Naive thymus-derived CD4-positive, alpha-beta T cell (primary cell): ENCODE measurements around the gene L1CAM. TPM values are rescaled to one million over a fixed set of nuclear protein-coding genes. Genes with fewer than 3 reads are reported as not detected.

ENCODE experiments used
- ATAC-seq: fragments of 150-1000 bp; cut with Tn5 transposase; 2 replicates; pipeline ENCODE4 v1.10.0; 2021; ENCODE audit warnings: mild to moderate bottlenecking, moderate library complexity
- CTCF ChIA-PET: fragments of 350-600 bp; sonication (Branson Sonifier 250); formaldehyde crosslinking; loops from one replicate; lab custom pipeline; 2021; ENCODE audit warnings: antibody characterized with exemption; lab: Charles Lee
- POLR2A ChIA-PET: fragments of 350-600 bp; sonication (Branson Sonifier 250); formaldehyde crosslinking; loops from one replicate; lab custom pipeline; 2021; ENCODE audit warnings: antibody characterized with exemption, inconsistent platforms; lab: Charles Lee
- DNase-seq, 9 donors: peaks; one replicate each; pipeline versions ENCODE4 v3.0.0 to v3.0.0-alpha.2; 2020 to 2022; ENCODE audit warnings: mixed read lengths in 1 of 9
- H3K27ac ChIP-seq: one replicate; pipeline ENCODE4 v1.7.0; 2013; ENCODE audit warnings: mild to moderate bottlenecking, low read depth, low read length, moderate library complexity
- H3K27me3 ChIP-seq, 2 donors: one replicate each; pipeline ENCODE4 v1.7.0; 2013; ENCODE audit warnings: low read length in 2 of 2, mild to moderate bottlenecking in 2 of 2, moderate library complexity in 2 of 2; ENCODE audit not compliant: control insufficient read depth in 2 of 2, insufficient read depth in 2 of 2
- H3K36me3 ChIP-seq, 3 experiments: 1 replicate in 2 of 3; 2 replicates in 1 of 3; pipeline ENCODE4 v1.7.0; 2013; ENCODE audit warnings: low read length in 3 of 3, mild to moderate bottlenecking in 3 of 3, moderate library complexity in 1 of 3; ENCODE audit not compliant: insufficient read depth in 3 of 3, control insufficient read depth in 2 of 3
- H3K4me1 ChIP-seq, 2 donors: one replicate each; pipeline ENCODE4 v1.7.0; 2013; ENCODE audit warnings: low read length in 2 of 2, mild to moderate bottlenecking in 2 of 2, moderate library complexity in 1 of 2; ENCODE audit not compliant: control insufficient read depth in 2 of 2, insufficient read depth in 2 of 2
- H3K4me3 ChIP-seq: 2 replicates; pipeline ENCODE4 v1.7.0; 2013; ENCODE audit warnings: mild to moderate bottlenecking, low read length
- H3K9me3 ChIP-seq, 3 experiments: 1 replicate in 2 of 3; 2 replicates in 1 of 3; pipeline ENCODE4 v1.7.0; 2013; ENCODE audit warnings: low read length in 3 of 3; ENCODE audit not compliant: control insufficient read depth in 2 of 3
- H3K27ac Mint-ChIP-seq, 9 donors: one replicate each; pipeline ENCODE4 v1.8.0; 2020 to 2022; ENCODE audit warnings: mixed read lengths in 9 of 9, mild to moderate bottlenecking in 8 of 9, moderate library complexity in 5 of 9, inconsistent platforms in 2 of 9
- H3K27me3 Mint-ChIP-seq, 5 donors: one replicate each; pipeline ENCODE4 v1.8.0; 2021 to 2022; ENCODE audit warnings: mixed read lengths in 5 of 5, mild to moderate bottlenecking in 1 of 5
- H3K36me3 Mint-ChIP-seq, 5 donors: one replicate each; pipeline ENCODE4 v1.8.0; 2020 to 2022; ENCODE audit warnings: mixed read lengths in 5 of 5, mild to moderate bottlenecking in 3 of 5, inconsistent platforms in 1 of 5
- H3K4me1 Mint-ChIP-seq, 7 donors: one replicate each; pipeline ENCODE4 v1.8.0; 2020 to 2022; ENCODE audit warnings: mixed read lengths in 7 of 7, mild to moderate bottlenecking in 3 of 7, inconsistent platforms in 1 of 7
- H3K4me3 Mint-ChIP-seq, 10 donors: one replicate each; pipeline ENCODE4 v1.8.0; 2020 to 2022; ENCODE audit warnings: mild to moderate bottlenecking in 10 of 10, mixed read lengths in 10 of 10, moderate library complexity in 6 of 10, inconsistent platforms in 2 of 10
- H3K9me3 Mint-ChIP-seq, 11 donors: one replicate each; pipeline ENCODE4 v1.8.0; 2020 to 2022; ENCODE audit warnings: mixed read lengths in 11 of 11, mild to moderate bottlenecking in 4 of 11, inconsistent platforms in 1 of 11, moderate library complexity in 1 of 11
- intact Hi-C, 2 donors: fragments of 100-400 bp; cut with micrococcal nuclease; formaldehyde crosslinking; loops; one replicate each; pipeline ENCODE4 v1.15.1; 2023
- polyA plus RNA-seq, 2 donors: library from polyadenylated mRNA; unstranded; fragments of 300-500 nt; fragmentation: Illumina TruSeq; gene quantifications; one replicate each; pipeline ENCODE4 v1.2.3, GENCODE V29; 2021
- total RNA-seq, 6 experiments: library from RNA in 5 of 6; stranded (reverse) in 5 of 6; gene quantifications; 1 replicate in 5 of 6; 2 replicates in 1 of 6; pipeline ENCODE4 v1.2.3 and lab custom pipeline; 2021 to 2026

Gene L1CAM
- total and polyA plus RNA-seq, 7 experiments from 2014 or later: 0.16 to 9.2 (median 1.1) TPM; not detected in 2

DNA sequence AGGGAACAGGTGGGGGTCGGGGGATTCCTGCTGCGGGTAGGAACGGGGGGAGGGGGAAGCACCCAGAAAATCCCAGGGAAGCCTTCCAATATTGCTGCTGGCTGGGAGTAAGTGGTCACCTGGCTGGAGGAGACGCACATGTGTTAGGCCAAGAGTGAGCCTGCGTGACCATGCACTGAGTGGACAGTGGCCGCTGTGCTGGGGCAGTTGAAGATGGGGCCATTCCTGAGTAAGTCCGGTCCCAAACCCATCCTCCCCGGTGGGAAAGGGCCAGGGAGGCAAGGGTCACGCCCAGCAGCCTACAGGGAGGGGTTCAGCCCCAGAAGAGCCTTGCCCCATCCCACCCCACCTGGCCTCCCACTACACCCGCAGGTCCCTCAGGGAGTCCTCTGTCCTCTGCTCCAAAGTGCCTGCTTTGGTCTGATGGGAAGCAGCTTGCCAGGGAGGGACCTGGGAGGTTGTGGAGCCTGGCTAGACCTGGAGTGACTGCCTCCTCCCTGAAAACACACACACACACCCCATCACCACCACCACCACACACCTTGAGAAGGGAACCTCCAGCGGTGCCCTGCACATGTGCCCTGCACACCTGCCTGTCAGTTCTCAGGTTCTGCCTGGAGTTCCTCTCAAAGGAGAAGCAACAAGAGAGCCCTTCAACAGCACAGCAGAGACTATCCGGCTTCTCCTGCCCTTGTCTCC, 6.1 kb downstream of the L1CAM start:
- Mint-ChIP-seq H3K27me3 (peaks cover 0 to 24% (median 15%) of the 10 kb centered on the region in 5 donors), H3K9me3 (peaks cover 0 to 3% (median 0%) of the 10 kb centered on the region in 11 donors), H3K36me3 (peaks cover 0 to 5% (median 0%) of the 10 kb centered on the region in 5 donors), H3K4me1 (peaks cover 7 to 29% (median 22%) of the 10 kb centered on the region in 7 donors), H3K4me3 (no peak overlapping the region), H3K27ac (no peak overlapping the region)
- Histone ChIP-seq H3K4me1 (peaks cover 0 to 8% of the 10 kb centered on the region in 2 donors), H3K9me3 (no peaks in the 10 kb centered on the region), H3K4me3 (no peak overlapping the region), H3K27ac (no peak overlapping the region), H3K36me3 (no peaks in the 10 kb centered on the region), H3K27me3 (peaks cover 0 to 3% of the 10 kb centered on the region in 2 donors)
- CTCF ChIA-PET: no interaction called here
- intact Hi-C loops: loop anchor here (5.0 kb wide), 2 partner anchors 48 to 63 kb away; partner anchors contain the start of gene PDZD4 (in 1 of the 2)
- POLR2A ChIA-PET: no interaction called here
- DNase-seq (no peak), ATAC-seq (no peak)

DNA sequence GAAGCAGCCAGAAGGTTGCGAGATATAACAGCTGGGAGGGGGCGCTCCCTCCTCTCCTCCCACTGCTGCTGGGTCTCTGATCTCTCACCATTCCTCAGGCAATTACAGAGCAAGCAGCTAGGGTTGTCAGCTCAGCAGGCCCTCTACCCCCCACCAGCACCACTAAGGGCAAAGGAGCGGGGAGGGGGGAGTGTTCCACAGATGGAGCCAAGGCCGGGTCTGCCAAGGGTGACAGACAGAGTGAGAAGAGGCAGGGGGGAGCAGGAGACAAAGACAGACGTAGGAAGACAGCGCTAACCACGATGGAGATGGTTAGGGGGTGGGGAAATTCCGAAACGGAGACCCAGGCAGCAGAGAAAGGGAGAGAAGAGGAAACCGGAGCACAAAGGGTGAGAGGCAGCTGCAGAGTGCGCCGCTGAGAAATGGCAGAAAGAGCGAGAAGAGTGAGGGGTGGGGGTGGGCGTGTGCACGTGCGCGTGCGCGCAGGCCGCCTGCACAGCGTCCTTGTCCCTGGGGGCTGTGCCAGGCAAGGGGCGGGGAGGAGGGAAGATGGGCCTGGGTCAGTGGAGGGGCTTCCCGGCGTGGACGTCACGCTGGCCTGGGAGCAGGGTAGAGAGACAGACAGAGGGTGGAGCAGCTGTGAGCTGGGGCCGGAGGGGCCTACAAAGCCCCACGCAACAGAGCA, 6.9 kb downstream of the L1CAM start:
- Mint-ChIP-seq H3K4me1 (peaks cover 7 to 25% (median 20%) of the 10 kb centered on the region in 7 donors), H3K4me3 (peak overlapping the region in 5 of 10 donors; percentile 5 to 82 (median 41)), H3K9me3 (peaks cover 0 to 3% (median 0%) of the 10 kb centered on the region in 11 donors), H3K27me3 (peaks cover 0 to 20% (median 13%) of the 10 kb centered on the region in 5 donors), H3K36me3 (peaks cover 0 to 5% (median 0%) of the 10 kb centered on the region in 5 donors), H3K27ac (peak overlapping the region in 1 of 9 donors; percentile 18)
- Histone ChIP-seq H3K4me1 (peaks cover 0 to 4% of the 10 kb centered on the region in 2 donors), H3K9me3 (no peaks in the 10 kb centered on the region), H3K27ac (no peak overlapping the region), H3K27me3 (peaks cover 0 to 3% of the 10 kb centered on the region in 2 donors), H3K4me3 (no peak overlapping the region), H3K36me3 (no peaks in the 10 kb centered on the region)
- ChIA-PET CTCF (interaction anchor here (0.6 kb wide), 1 partner anchor 129 kb away, joined by 5 read pairs; no protein-coding TSS in a partner anchor), POLR2A (interaction anchor here (0.6 to 1.2 kb wide), 3 partner anchors 33 to 1287 kb away, joined by 3 read pairs; no protein-coding TSS in a partner anchor)
- ATAC-seq (peak; percentile 32), DNase-seq (peak in 2 of 9 donors; percentile 37 to 42)
- intact Hi-C loops: loop anchor here (5.0 kb wide), 2 partner anchors 47 to 62 kb away; partner anchors contain the start of gene PDZD4 (in 1 of the 2)

DNA sequence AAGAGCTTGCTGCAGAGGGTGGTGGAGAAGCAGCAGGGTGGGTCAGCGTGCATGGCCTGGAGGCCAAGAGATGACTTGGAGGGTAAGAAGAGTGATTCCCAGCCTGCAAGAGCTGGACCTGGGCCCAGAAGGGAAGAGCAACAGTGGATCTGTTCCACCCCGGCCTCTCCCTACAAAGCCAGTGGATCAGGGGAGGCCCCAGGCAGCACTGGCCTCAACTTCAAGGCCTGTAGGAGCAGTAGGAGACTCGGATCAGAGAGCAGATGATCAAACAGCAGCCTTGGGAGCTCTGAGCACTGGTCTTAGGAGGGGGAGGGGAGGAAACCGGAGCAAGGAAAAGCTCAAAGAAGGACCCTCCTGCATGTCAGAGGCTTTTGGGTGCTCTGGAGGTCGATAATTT, 7.6 kb downstream of the L1CAM start:
- Histone ChIP-seq H3K27me3 (no peaks in the 10 kb centered on the region), H3K36me3 (no peaks in the 10 kb centered on the region), H3K4me1 (peaks cover 0 to 4% of the 10 kb centered on the region in 2 donors), H3K4me3 (no peak overlapping the region), H3K9me3 (no peaks in the 10 kb centered on the region), H3K27ac (no peak overlapping the region)
- peaks cover 0 to 3% (median 0%) of the 10 kb centered on the region in 11 donors for H3K9me3 Mint-ChIP-seq
- peak overlapping the region in 4 of 10 donors; percentile 11 to 61 (median 26) for H3K4me3 Mint-ChIP-seq
- H3K27me3 Mint-ChIP-seq: peaks cover 0 to 20% (median 13%) of the 10 kb centered on the region in 5 donors
- CTCF ChIA-PET: no interaction called here
- POLR2A ChIA-PET: interaction anchor here (1.0 to 1.2 kb wide), 2 partner anchors 34 to 69 kb away, joined by 3 read pairs; no protein-coding TSS in a partner anchor
- H3K27ac Mint-ChIP-seq: peak overlapping the region in 3 of 9 donors; percentile 17 to 69 (median 36)
- intact Hi-C loops: loop anchor here (5.0 kb wide), 2 partner anchors 46 to 61 kb away; partner anchors contain the start of gene PDZD4 (in 1 of the 2)
- no peak for DNase-seq
- peaks cover 7 to 25% (median 20%) of the 10 kb centered on the region in 7 donors for H3K4me1 Mint-ChIP-seq
- peaks cover 0 to 5% (median 0%) of the 10 kb centered on the region in 5 donors for H3K36me3 Mint-ChIP-seq
- ATAC-seq: no peak

DNA sequence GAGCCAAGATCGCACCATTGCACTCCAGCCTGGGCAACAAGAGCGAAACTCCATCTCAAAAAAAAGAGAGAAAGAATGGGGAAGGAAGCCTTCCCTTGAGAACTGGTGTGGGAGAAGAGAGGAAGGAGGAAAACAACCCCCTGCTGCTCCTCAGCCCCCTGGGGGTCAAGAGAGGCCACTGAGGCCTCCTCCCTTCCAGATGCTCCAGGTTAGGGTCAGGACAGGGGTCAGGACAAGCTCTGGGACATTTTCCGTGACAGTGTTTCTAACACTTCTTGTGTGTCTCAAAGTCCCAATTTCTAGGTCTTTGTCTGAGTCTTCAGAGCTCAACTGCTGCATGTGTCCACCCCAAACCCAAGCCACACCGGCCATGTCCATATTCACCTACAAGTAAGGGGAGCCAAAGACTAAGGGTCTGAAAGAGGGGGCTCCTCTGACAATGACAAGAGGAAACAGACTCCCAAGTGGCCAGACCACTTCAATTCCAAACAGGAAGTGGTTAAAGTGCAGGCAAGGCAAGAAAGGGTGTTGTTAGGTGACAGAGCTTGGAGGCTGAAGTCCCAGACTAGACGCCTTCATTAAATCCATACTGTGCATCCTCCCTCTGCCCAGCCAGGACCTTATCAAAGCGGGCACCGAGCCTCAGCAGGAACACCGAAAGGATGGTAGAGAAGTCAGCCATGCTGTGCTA, 8.3 kb downstream of the L1CAM start:
- intact Hi-C loops: loop anchor here (5.0 kb wide), 2 partner anchors 45 to 60 kb away; partner anchors contain the start of gene PDZD4 (in 1 of the 2)
- DNase-seq (no peak), ATAC-seq (no peak)
- peaks cover 0 to 19% (median 14%) of the 10 kb centered on the region in 5 donors for H3K27me3 Mint-ChIP-seq
- Histone ChIP-seq H3K27ac (no peak overlapping the region), H3K4me1 (peaks cover 0 to 4% of the 10 kb centered on the region in 2 donors), H3K9me3 (no peaks in the 10 kb centered on the region), H3K4me3 (no peak overlapping the region), H3K36me3 (no peaks in the 10 kb centered on the region), H3K27me3 (no peaks in the 10 kb centered on the region)
- H3K4me1 Mint-ChIP-seq: peaks cover 7 to 25% (median 20%) of the 10 kb centered on the region in 7 donors
- H3K27ac Mint-ChIP-seq: peak overlapping the region in 2 of 9 donors; percentile 17 to 69
- H3K4me3 Mint-ChIP-seq: peak overlapping the region in 4 of 10 donors; percentile 10 to 61 (median 27)
- ChIA-PET CTCF (no interaction called here), POLR2A (no interaction called here)
- H3K9me3 Mint-ChIP-seq: peaks cover 0 to 3% (median 0%) of the 10 kb centered on the region in 11 donors
- H3K36me3 Mint-ChIP-seq: peaks cover 0 to 5% (median 0%) of the 10 kb centered on the region in 5 donors

DNA sequence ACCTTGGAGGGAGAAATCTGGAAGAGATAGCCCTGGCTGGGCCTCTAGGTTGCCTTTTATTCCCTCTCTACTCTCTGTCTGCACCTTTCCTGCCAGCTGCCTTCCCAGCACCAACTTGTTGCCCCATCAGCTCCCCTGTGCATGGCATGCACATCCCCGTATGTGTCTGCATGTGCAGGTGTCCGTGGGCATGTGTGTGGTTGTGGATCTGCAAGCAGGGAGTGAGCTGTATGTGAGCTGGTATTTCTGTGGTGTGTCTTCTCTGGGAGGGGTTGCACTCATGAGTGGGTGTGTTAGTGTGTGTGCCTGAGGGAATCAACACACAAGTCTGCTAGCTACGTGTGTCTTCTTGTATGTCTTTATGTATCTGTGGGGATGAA, 9.9 kb downstream of the L1CAM start:
- Histone ChIP-seq H3K4me3 (no peak overlapping the region), H3K9me3 (no peaks in the 10 kb centered on the region), H3K4me1 (peaks cover 0 to 4% of the 10 kb centered on the region in 2 donors), H3K36me3 (no peaks in the 10 kb centered on the region), H3K27me3 (no peaks in the 10 kb centered on the region), H3K27ac (no peak overlapping the region)
- intact Hi-C loops: loop anchor here (5.0 kb wide), 2 partner anchors 44 to 59 kb away; partner anchors contain the start of gene PDZD4 (in 1 of the 2)
- CTCF ChIA-PET: no interaction called here
- H3K27me3 Mint-ChIP-seq: peaks cover 0 to 18% (median 11%) of the 10 kb centered on the region in 5 donors
- H3K4me3 Mint-ChIP-seq: peak overlapping the region in 3 of 10 donors; percentile 4 to 45 (median 10)
- peaks cover 0 to 3% (median 0%) of the 10 kb centered on the region in 11 donors for H3K9me3 Mint-ChIP-seq
- H3K27ac Mint-ChIP-seq: peak overlapping the region in 2 of 9 donors; percentile 64 to 72
- POLR2A ChIA-PET: interaction anchor here (0.9 to 1.0 kb wide), 2 partner anchors 49 to 166 kb away, joined by 3 read pairs; no protein-coding TSS in a partner anchor
- DNase-seq (no peak), ATAC-seq (no peak)
- peaks cover 7 to 25% (median 20%) of the 10 kb centered on the region in 7 donors for H3K4me1 Mint-ChIP-seq
- peaks cover 0 to 5% (median 0%) of the 10 kb centered on the region in 5 donors for H3K36me3 Mint-ChIP-seq
